Measurements from ENCODE around the gene KLHL5.

Gene KLHL5

DNA sequence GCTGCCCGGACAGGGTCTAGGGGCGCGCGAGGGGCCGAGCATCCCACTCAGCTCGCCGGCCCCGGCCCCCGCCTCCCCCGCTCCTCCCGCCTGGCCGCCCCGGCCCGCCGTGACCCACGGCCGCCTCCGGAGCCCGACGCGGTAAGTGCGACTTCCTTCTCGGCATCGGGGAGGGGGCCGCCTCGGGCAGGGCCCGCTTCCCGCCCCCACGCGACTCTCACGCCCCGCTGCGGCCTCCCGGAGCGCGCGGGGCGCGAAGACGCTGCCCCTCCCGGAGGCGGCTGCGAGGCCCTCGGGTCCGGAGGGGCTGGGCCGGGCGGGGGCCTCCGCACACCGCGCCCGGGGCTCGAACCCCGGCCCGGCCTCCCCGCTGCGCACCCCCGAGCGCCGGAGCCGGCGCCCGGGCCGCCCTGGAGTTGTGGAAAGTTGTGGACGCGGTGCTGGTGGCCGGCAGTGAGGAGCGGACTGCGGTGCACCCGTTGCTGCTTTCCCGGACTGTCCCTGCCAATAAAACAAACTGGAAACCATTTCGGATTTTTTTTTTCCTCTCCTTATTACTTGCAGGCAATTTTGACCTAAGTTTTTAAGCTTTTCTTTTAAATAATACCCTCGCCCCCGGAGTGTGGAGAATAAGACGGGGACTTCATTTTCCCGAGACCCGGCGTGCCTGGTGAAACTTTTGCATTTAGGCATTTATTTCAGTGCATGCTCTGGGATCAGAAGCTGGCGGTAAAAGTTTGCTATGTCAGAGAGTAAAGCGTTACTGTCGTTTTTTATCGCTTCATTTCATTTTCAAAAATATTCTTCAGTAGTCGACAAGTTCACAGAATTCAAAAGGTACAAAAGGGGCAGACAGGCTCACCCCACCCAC lies 16.8 kb upstream of the KLHL5 start:
- peak in 1 of 2 experiments; percentile 21 for DNase-seq

DNA sequence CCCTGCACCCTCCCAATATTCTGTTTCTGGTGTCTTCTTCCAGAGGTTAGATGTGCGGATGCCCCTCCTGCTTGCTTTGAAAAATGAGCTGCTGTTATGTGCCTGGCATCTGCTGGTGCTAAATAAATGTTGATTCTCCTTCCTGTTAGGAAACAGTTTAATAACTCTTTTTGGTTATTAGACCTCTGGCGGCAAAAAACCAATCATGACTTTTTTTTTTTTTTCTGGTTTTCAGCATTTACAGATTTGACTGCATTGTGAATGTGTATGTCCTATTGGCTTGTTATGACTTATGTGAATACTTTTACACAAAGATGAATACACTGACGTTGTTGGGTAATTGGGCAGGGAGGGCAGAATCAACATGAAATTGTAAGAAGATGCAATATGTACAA lies 16.2 kb upstream of the KLHL5 start:
- no peak for DNase-seq

DNA sequence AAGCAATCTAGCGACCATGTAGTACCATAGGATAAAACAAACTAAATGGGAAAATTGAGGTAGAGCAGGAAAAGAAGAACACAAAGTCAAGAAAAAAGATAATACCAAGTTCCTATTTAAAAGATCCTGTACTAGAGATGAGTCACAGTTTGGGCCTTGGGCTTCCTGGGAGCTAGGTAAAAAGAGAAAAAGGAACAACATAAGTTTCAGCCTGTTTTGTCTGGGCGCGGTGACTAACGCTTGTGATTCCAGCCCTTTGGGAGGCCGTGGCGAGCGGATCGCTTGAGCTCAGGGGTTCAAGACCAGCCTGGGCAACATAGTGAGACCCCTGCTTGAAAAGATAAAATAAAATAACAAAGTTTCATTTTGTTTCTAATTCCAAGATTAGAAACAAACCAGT lies 15.8 kb upstream of the KLHL5 start:
- DNase-seq, result no peak

GRCh38 chr4:39047681-39048080 lies 14.4 kb upstream of the KLHL5 start:
- no peak for DNase-seq

- DNase-seq, result no peak
These were observed 13.7 kb upstream of the KLHL5 start for GRCh38 chr4:39048311-39048710.

- DNase-seq, result peak in 1 of 2 experiments; percentile 21
These were observed 11.4 kb upstream of the KLHL5 start for GRCh38 chr4:39050590-39050989.

DNA sequence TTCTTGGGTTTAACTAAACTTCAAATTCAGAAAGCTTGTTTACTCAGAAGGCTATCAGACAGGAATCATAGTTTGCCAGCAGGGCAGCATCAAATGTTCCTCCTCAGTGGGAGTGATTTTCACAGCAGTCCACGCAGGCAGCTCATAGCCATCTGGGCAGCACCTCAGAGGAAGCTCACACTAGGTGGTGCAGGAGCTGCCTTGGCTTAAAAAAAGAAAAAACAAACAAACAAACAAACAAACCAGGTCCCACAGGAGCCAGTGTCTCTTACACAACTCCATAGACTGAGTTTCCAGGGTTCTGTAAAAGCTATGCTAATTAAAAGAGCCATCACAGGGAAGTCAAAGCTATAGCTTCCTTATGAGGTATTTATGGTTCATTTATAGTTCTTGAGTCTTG lies 10.5 kb upstream of the KLHL5 start:
- no peak for DNase-seq

- DNase-seq, result no peak
These were observed 8.0 kb upstream of the KLHL5 start for GRCh38 chr4:39053983-39054382.

GRCh38 chr4:39054497-39054896 lies 7.5 kb upstream of the KLHL5 start:
- DNase-seq, result peak; percentile 82 to 92

DNA sequence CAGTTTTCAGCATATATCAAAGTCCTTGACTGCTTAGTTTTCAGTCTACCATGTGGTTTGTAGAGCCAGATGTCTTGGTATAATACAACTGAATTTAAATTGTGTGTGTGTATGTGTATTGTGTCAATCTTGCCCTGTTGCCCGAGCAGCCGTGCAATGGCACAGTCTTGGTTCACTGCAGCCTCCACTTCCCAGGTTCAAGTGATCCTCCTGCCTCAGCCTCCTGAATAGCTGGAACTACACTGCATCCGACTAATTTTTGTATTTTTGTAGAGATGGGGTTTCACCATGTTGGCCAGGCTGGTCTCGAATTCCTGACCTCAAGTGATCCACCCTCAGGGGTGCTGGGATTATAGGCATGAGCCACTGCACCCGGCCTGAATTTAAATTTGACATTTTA lies 6.0 kb upstream of the KLHL5 start:
- DNase-seq, result no peak

DNA sequence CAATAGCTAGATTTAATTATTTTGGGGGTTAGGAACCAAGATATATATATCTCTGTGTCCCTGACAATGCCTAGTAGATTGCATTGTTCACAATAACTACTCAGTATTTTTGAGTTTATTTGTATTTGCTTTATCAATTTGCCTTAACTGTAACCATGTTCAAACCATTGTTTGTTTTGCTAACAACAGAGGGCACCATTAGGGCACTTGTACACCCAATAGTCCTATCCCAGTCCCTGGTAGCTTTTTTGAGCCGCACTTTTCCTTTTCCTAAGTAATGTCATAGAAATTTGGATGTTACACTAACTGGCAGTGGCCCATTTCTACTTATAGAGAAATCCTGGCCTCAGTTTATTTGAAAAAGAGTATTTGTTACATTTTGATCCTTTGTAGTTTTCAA lies 575 bp upstream of the KLHL5 start:
- DNase-seq, result no peak

- no peak for DNase-seq
These were observed 702 bp downstream of the KLHL5 start for GRCh38 chr4:39062770-39063097.

GRCh38 chr4:39063430-39063829 lies 1.4 kb downstream of the KLHL5 start:
- no peak for DNase-seq

DNA sequence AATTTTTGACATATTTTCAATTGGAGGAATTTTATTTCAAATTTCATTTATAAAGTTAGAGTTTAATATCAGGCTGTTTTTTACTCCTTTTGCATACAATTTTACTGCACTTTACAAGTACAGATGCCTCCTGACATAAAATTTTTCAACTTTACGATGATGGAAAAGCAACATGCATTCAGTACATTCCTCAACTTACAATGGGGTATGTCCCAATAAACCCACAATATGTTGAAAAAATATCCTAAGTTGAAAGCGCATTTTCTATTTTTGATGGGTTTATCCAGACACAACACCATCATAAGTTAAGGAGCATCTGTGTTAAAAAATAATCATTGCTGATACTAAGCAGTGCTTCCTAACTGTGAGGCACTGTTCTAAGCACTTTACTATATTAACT lies 4.3 kb downstream of the KLHL5 start:
- DNase-seq, result no peak

- no peak for DNase-seq
These were observed 5.0 kb downstream of the KLHL5 start for GRCh38 chr4:39067031-39067430.

DNA sequence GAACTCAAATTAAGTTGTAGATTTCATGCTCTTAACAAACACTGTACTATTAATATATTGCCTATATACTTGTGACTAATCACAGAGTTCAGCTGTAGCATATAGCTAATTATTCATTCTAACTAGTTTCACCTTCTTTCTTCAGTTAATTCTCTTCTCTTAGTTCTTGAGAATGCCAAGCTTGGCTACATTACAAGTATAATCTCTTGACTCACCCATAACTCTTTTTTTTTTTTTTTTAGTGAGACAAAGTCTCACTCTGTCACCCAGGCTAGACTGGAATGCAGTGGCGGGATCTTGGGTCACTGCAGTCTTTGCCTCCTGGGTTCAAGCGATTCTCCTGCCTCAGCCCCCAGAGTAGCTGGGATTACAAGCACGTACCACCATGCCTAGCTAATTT lies 5.4 kb downstream of the KLHL5 start:
- DNase-seq, result no peak

DNA sequence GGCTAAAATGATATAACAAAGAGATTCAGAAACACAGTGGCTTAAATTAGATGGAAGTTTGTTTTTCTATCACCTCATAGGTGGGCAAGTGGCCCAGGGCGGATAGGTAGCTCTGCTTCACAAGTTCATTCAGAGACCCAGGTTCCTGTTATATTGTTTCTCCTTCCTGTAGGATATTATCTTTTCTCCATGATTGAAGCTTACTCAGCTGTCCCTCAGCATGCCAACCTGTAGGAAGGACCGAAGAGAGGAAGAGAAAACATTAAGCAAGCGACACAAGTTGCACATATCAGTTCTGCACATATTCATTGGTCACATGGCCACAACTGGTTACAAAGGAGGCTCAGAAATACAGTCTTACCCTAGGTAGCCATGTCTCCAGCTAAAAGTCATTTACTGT lies 6.9 kb downstream of the KLHL5 start:
- no peak for DNase-seq

DNA sequence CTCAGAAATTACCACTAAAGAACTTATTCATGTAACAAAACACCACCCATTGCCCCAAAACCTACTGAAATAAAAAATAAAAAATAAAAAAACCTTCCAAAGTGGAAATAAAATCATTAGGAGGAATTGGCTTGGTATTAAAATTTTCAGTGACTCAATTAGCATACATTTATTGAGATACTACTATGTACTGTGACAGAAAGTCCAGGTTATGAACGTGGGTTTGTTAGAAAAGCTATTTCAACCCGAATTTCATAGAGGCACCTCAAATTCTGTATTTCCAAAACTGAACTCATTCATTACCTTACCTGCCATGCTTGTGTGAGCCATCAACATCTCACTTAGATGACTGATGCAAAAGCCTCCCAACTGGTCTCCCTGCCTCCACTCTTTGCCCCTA lies 16.8 kb downstream of the KLHL5 start:
- DNase-seq, result no peak

- DNase-seq, result no peak
These were observed 21.1 kb downstream of the KLHL5 start for GRCh38 chr4:39083164-39083563.

DNA sequence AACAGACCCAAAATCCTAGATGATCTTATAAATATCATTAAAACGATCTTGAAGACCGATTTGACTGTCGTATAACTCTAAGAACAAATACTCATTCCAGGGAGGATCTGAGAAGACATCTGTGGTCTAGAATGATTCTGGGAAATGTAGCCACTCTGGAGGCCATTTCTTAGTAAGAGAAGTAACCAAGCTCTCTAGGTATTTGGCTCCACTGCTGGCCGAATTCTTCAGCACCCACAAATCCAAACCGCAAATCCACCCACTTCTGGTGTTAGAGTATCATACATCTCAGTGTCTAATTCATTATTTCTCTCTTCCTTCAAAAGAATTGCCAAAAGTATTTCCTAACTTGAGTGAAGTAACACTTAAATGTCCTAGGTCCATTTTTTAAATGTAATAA lies 23.9 kb downstream of the KLHL5 start:
- no peak for DNase-seq

DNA sequence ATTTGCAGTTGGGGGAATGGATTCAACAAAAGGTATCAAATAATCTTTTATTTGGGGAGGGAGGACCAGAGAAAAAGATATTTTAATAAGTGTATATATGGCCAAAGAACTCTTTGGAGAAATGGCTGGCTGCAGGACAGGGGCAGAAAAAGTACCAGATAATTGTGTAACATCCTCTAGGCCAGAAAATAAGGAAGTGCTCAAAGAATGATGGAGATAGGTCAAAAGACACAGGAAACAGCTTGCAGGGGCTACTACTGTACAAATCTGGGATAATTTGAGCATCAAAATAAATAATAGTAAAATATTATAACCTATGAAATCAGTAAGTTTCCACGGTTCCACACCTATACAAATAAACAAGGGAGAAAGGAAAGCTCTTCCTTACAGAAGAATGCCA lies 34.8 kb downstream of the KLHL5 start:
- no peak for DNase-seq

DNA sequence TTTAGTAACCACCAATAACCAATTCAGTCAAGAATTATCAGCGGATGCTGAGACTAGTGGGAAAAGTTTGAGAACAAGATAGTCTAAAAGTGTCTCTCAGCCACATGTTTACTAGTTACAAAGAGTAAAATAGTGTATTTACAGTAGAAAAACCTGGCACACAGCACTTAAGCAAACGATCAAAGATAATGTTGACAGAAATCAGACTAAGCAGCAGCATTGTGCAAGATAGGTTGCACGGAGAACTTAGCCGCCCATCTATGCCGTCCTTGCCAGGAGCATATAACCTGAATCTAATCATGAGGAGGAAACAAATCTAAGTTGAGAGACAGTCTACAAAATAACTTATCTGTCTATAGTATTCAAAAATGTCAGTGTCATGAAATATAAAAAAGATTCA lies 35.3 kb downstream of the KLHL5 start:
- DNase-seq, result no peak

- no peak for DNase-seq
These were observed 40.3 kb downstream of the KLHL5 start for GRCh38 chr4:39102297-39102696.

- no peak for DNase-seq
These were observed 41.3 kb downstream of the KLHL5 start for GRCh38 chr4:39103291-39103690.

DNA sequence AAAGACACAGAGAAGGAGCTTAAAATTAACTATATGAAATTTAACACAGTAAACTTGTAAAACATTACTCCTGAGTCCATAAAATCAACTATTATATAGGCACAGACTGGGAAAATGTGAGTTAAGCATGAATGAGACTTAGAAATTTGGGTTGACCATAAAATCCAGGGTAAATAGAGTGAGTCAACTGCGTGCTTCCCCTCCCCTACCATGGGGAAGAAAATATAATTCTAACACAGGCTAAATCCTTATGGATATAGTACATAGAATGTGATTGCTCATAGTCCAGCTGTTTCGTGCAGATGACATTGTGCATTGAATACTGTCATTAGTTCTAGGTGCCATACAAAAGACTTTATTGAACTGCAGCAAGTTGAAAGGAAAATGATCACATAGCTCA lies 42.2 kb downstream of the KLHL5 start:
- DNase-seq, result no peak
